Left renal pelvis (tissue), 4 donors: ENCODE measurements around the gene RANBP3. TPM values are rescaled to one million over a fixed set of nuclear protein-coding genes. Genes with fewer than 3 reads are reported as not detected.
A peak's percentile ranks its signal among the peaks of the same experiment; 100 is the strongest.

Experiments
- DNase-seq, 4 donors: peaks; one replicate each; pipeline ENCODE4 v3.0.0-alpha.2; 2013; ENCODE audit warnings: low read depth in 4 of 4, low spot score in 3 of 4
- polyA plus RNA-seq, 4 donors: library from polyadenylated mRNA; unstranded; fragments of 120-200 nt; gene quantifications; one replicate each; pipeline ENCODE4 v1.2.1, GENCODE V29; 2013; ENCODE audit not compliant: insufficient read length in 4 of 4

Gene RANBP3
- polyA plus RNA-seq, 4 donors = 65.6 to 76.8 (median 69.5) TPM

GRCh38 chr19:5910638-5910907 is 67.4 kb downstream of the RANBP3 start:
- DNase-seq = no peak

- no peak for DNase-seq
Observed at GRCh38 chr19:5908773-5909442, 69.0 kb downstream of the RANBP3 start.

- no peak for DNase-seq
Observed at GRCh38 chr19:5907241-5907640, 70.7 kb downstream of the RANBP3 start.

GRCh38 chr19:5905114-5905778 is 72.7 kb downstream of the RANBP3 start:
- no peak for DNase-seq

GRCh38 chr19:5904352-5905113 is 73.4 kb downstream of the RANBP3 start, which contains the start of gene VMAC:
Gene VMAC (plus strand): TSS chr19:5904872. CDS start chr19:5904891, 19 bp downstream.
- DNase-seq = peak; percentile 99 to 100 (median 99)

GRCh38 chr19:5903624-5904351 is 74.2 kb downstream of the RANBP3 start, which contains the start of gene NDUFA11:
Gene NDUFA11 (minus strand): TSS chr19:5903790. CDS start chr19:5903708, 82 bp downstream.
- peak; percentile 91 to 94 (median 94) for DNase-seq

GRCh38 chr19:5903056-5903623 is 74.8 kb downstream of the RANBP3 start:
- DNase-seq = no peak

- DNase-seq = no peak
Observed at GRCh38 chr19:5900976-5901375, 77.0 kb downstream of the RANBP3 start.

GRCh38 chr19:5899728-5900526 is 78.0 kb downstream of the RANBP3 start:
- DNase-seq = no peak

GRCh38 chr19:5897189-5897969 is 80.6 kb downstream of the RANBP3 start:
- no peak for DNase-seq

GRCh38 chr19:5896365-5897076 is 81.4 kb downstream of the RANBP3 start:
- DNase-seq = no peak

- no peak for DNase-seq
Observed at GRCh38 chr19:5895890-5896289, 82.0 kb downstream of the RANBP3 start.

GRCh38 chr19:5895409-5895808 is 82.5 kb downstream of the RANBP3 start:
- DNase-seq = no peak

- DNase-seq = no peak
Observed at GRCh38 chr19:5894704-5895349, 83.1 kb downstream of the RANBP3 start.

- DNase-seq = no peak
Observed at GRCh38 chr19:5893907-5894703, 83.8 kb downstream of the RANBP3 start.

GRCh38 chr19:5893296-5893903 is 84.5 kb downstream of the RANBP3 start:
- DNase-seq = no peak
